Panc1 (cell line): ENCODE results near the gene RRBP1.

ENCODE experiments used
- CTCF ChIP-seq: fragments of 450-650 bp; IDR thresholded peaks from 2 replicates; pipeline ENCODE4 v1.5.1; 2017; ENCODE audit warnings: mild to moderate bottlenecking
- POLR2AphosphoS5 ChIP-seq: IDR thresholded peaks from 2 replicates; pipeline ENCODE4 v1.6.1; 2012; ENCODE audit warnings: mild to moderate bottlenecking, low read depth, low read length, moderate library complexity

DNA sequence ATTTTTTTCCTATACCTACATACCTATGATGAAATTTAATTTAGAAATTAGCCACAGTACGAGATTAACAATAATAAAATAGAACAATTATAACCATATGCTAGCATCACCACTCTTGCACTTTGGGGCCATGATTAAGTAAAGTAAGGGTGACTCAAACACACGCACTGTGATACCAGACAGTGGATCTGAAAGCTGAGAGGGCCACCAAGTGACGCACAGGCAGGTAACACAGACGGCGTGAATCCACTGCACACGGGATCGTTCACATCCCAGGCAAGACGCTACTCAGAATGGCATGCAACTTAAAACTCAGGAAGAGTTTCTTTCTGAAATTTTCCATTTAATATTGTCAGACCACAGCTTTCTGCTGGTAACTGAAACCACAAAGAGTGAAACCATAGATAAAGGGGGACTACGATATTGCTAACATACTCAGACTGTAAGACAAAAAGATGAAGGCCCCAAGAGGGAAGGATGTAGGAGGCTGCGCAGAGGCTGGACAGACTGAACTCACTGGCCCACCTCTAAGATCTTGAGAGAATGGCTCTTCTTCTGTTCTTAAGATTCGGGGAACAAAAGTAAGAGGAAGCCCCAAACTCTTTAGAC lies 17.9 kb downstream of the RRBP1 start:
- TF ChIP-seq CTCF = no peak
- TF ChIP-seq POLR2AphosphoS5 = no peak
